ENCODE measurements around the gene SCAMP3. TPM values are rescaled to one million over a fixed set of nuclear protein-coding genes. Genes with fewer than 3 reads are reported as not detected.

SCAMP3 gene
- total and polyA plus RNA-seq, 2 donors (not counting 3 experiments of a cell fraction or from before 2014, with no cell fraction given), result 80.1 to 306 TPM

- ChIA-PET POLR2A (no interaction called here), CTCF (no interaction called here)
- dilution Hi-C loops (cut with MboI; ENCODE audit: extremely low pct_ligation_motif_present, low sequenced_read_pairs), result no loop called here
- peaks cover 36 to 40% of the 10 kb centered on the region in 2 experiments for H3K27me3 ChIP-seq (ENCODE audit: control insufficient read depth in 2 of 2, insufficient read depth in 2 of 2, low read length in 2 of 2)
- no peak for FAIRE-seq
- H3K27ac ChIP-seq (ENCODE audit: insufficient read depth, low read depth, low read length), result no peak overlapping the region
- BruUV-seq (replicated peaks), result no TSS peak
- H3K9ac ChIP-seq (replicated peaks; ENCODE audit: extremely low read depth, insufficient read depth, low read length), result no peak overlapping the region
- no peaks in the 10 kb centered on the region for H4K20me1 ChIP-seq (replicated peaks; ENCODE audit: control insufficient read depth, extremely low read depth, insufficient read depth, low read length)
- DNase-seq (ENCODE audit: low read depth, low spot score), result no peak
- TF ChIP-seq POLR2AphosphoS5 (IDR thresholded peaks at IDR 0.05; ENCODE audit: insufficient read depth, low read depth, low read length), result no peak
- no peak for TF ChIP-seq MAX (IDR thresholded peaks at IDR 0.05; ENCODE audit: insufficient read depth, insufficient read length)
- no peak for TF ChIP-seq EZH2 (IDR thresholded peaks at IDR 0.05; ENCODE audit: borderline replicate concordance, low read depth, low read length, severe bottlenecking)
- TF ChIP-seq MYC (IDR thresholded peaks at IDR 0.05; ENCODE audit: low read depth, low read length), result no peak
- TF ChIP-seq FOS (IDR thresholded peaks at IDR 0.05; ENCODE audit: borderline replicate concordance, insufficient read depth, low read length), result no peak
- no peak for TF ChIP-seq CTCF (IDR thresholded peaks at IDR 0.05; ENCODE audit: extremely low read depth in 1 of 2, insufficient read depth in 1 of 2, low read depth in 1 of 2, low read length in 2 of 2)
- TF ChIP-seq GATA2 (IDR thresholded peaks at IDR 0.05; ENCODE audit: insufficient read depth, insufficient read length, low read depth, low read length), result no peak
- TF ChIP-seq JUN (IDR thresholded peaks at IDR 0.05; ENCODE audit: borderline replicate concordance, insufficient read depth, insufficient read length, low read depth), result no peak
- TF ChIP-seq POLR2A (IDR thresholded peaks at IDR 0.05; ENCODE audit: low read depth, low read length), result no peak
- H3K79me2 ChIP-seq (ENCODE audit: control insufficient read depth, insufficient read depth, low read length), result no peaks in the 10 kb centered on the region
- no peaks in the 10 kb centered on the region for H3K36me3 ChIP-seq (ENCODE audit: control insufficient read depth in 2 of 2, extremely low read depth in 1 of 2, insufficient read depth in 2 of 2, low read length in 2 of 2)
- no peaks in the 10 kb centered on the region for H3K9me3 ChIP-seq (replicated peaks; ENCODE audit: control insufficient read depth, insufficient read depth, low read length)
- H3K9me1 ChIP-seq (replicated peaks; ENCODE audit: control insufficient read depth, extremely low read depth, insufficient read depth, low read length), result no peaks in the 10 kb centered on the region
- H3K4me2 ChIP-seq (ENCODE audit: insufficient read depth, low read length), result no peak overlapping the region
- no peak overlapping the region for H3K4me3 ChIP-seq (replicated peaks in 1 of 3; ENCODE audit: insufficient read depth in 1 of 3, low read depth in 1 of 3, low read length in 3 of 3)
- no peak overlapping the region for H2AFZ ChIP-seq (ENCODE audit: low read depth, low read length)
- intact Hi-C loops (cut with micrococcal nuclease), result no loop called here
- no peaks in the 10 kb centered on the region for H3K4me1 ChIP-seq (ENCODE audit: control insufficient read depth, extremely low read depth, insufficient read depth, low read length)
These were observed 35.2 kb upstream of the SCAMP3 start for GRCh38 chr1:155297384-155297783.

Measured in endothelial cell of umbilical vein (primary cell).